Measurements from ENCODE around the gene CD96.

The CD96 gene

DNA sequence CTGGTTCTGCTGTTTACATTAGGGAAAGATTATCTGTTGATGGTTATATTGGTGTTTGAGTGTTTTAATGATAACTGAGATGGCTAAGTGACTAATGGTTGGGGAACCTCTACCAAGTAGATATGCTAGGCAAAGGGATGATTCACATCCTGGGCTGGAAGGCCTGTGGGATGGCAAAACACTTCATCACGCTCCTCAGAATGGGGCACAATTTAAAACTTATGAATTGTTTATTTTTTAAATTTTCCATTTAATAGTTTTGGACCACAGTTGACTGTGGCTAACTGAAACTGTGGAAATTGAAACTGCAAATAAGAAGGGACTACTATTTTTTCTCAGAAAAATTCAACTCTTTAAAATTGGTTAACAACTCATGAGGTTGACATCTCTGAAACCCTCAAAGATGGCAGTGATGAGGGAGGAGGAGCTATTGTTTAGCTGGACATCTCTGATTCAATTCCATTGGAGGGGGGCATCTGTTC lies 153.7 kb downstream of the CD96 start:
- FAIRE-seq (peak; percentile 98), DNase-seq (ENCODE audit: insufficient read length, low spot score) (no peak)
- no peak for TF ChIP-seq POLR2A (IDR thresholded peaks at IDR 0.05; ENCODE audit: low read depth, low read length)

GRCh38 chr3:111700054-111700453 lies 158.1 kb downstream of the CD96 start:
- DNase-seq (ENCODE audit: insufficient read length, low spot score), result no peak
- FAIRE-seq, result no peak
- no peak for TF ChIP-seq POLR2A (IDR thresholded peaks at IDR 0.05; ENCODE audit: low read depth, low read length)

- FAIRE-seq (peak; percentile 55), DNase-seq (ENCODE audit: insufficient read length, low spot score) (no peak)
- no peak for TF ChIP-seq POLR2A (IDR thresholded peaks at IDR 0.05; ENCODE audit: low read depth, low read length)
Measured at GRCh38 chr3:111701292-111701906, 159.4 kb downstream of the CD96 start.

All from H54 (cell line).